ENCODE results near the gene GBP7. TPM values are rescaled to one million over a fixed set of nuclear protein-coding genes. Genes with fewer than 3 reads are reported as not detected.

The GBP7 gene
- total RNA-seq, 1 experiment from 2014 or later, result not detected

DNA sequence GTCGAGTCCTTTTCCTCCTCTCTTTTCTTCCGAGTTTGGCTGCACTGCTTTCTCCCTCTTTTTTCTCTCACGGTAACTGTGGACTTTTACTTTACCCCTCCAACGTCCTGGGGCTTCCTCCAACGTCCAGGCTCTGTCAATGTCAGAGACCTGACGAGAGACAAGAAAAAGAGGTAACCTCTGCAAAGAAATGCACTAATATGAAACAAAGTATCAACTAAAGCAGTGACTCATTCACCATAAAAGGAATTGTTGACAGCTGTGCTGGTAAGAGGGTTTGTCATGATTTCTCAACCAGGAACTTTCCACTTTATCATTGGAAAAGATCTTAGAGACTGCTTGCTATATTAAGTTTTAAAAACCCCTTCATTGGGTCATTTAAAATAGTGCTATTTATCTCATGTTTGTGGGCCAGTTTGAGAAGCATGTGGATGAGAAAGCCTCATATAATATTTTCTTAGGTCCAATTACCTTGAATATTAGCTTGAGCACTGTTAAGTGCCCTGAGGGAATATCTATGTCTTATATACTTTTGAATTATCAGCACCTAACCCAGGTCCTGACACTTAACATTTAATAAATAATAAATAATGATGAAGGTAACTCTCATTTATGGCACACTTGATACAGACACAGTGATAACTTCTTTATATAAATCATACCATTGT lies 49.8 kb downstream of the GBP7 start, which contains the start of gene GBP2:
TSS of gene GBP2 (minus strand) at position 202 of the 668 bp plus-strand sequence. CDS start 4,148 bp downstream, outside the sequence.
- DNase-seq (ENCODE audit: extremely low read depth, low read depth), result peak; percentile 28

GRCh38 chr1:89125240-89125912 lies 50.4 kb downstream of the GBP7 start:
- no peak for DNase-seq (ENCODE audit: extremely low read depth, low read depth)

DNA sequence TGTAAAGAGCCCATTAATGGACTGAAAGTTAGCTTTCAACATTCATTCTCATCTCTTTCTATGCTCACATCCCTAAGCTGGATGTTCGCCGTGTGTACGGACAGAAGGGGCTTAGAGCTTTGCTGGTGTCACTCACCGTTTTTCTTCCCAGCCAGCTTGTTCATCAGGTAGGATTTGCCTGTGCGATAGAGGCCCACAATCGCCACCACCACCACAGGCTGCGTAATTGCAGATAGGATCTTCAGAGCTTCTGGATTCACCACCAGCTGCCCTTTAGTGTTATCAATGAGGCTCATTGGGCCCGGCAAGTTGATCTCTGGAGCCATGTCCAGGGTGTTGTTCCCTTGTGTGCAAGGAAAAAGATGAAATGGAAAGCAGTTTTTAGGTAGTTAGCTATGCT lies 54.2 kb downstream of the GBP7 start:
- no peak for DNase-seq (ENCODE audit: extremely low read depth, low read depth)

GRCh38 chr1:89114662-89115061 lies 61.1 kb downstream of the GBP7 start:
- DNase-seq (ENCODE audit: extremely low read depth, low read depth), result no peak

DNA sequence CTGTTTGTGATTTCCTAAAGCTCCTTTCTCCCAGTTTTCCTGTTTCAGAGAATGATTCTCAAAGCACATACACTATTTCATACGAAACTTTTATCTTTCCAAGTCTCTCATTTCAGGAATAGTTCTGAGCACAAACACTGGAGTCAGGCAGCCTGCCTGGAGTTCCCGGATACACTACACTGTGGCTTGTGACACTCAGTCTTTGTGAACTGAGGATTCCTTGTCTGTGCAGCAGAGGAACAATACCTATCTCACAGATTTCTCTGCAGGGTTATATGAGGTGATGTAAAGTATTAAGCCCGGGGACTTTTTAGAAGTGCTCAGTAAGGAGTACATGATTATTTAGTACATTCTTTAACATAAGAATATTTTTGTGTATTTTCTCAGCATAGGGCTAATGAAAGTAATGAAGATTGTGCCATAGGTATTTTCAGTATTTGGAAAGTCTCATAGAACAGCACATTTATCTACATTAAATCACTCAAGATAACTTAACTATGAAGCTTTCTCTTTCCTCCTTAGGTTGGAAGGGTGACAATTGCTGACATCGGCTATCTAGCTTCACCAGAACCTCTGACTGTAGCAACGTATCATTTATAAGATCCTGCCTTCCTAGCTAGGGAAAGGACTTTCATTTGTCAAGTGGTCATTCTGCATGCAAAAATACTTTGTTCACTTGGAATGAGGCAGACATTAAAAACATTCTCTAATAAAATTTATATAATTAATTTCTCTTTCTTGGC lies 62.8 kb downstream of the GBP7 start:
- DNase-seq (ENCODE audit: extremely low read depth, low read depth), result no peak

DNA sequence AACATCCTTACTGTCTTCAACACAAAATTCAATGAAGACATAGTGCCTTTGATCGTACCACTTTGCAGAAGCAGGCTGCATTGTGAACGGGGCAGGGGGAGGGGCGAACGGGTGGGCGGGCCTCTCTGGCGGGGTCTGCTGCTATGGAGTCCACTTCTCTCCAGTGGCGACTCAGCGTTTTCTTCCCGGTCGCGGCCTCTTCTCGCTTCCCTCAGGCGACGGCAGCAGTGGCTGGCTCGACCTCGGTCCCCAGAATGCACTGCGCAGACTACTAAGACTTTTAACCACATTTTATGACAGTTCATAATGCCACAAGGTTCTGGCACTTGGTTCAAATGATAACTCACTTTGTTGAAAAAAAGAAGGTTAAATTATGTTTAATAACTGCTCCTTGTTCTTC lies 71.1 kb downstream of the GBP7 start:
- DNase-seq (ENCODE audit: extremely low read depth, low read depth), result no peak

DNA sequence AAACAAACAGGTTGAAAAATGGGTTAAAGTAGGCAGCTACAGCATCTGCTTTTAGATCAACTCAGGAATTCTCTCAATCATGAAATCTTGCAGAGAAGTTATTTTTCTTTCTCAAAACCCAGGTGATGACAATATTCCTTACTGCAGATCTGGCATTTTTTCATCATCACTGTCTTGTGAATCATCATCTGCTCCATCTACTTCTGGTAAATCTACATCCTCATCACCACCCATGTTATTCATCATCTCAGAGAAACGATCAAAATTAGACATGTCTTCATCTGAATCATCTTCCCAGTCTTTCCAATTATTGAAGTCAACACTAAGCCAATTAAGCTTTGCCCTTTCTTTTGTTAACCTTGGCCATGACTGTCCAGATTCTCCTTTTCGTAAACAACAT lies 71.7 kb downstream of the GBP7 start:
- DNase-seq (ENCODE audit: extremely low read depth, low read depth), result no peak

DNA sequence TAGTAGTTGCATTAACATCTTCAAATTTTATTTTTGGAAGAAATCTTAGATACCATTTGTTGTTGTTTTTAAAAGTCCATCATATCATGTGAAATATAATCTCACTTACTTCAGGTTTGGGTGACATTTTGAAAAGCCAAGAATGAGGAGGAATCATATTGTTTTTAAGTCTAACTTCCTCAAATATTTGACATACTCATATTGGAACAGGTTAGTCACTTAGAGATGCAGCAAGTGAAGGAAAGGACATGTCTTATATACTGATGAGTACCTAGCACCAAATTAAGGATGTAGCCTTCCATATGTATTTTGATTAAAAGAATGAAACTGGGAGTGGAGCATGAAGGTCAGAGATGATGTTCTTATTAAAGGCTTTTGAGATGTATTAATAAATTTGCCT lies 73.8 kb downstream of the GBP7 start:
- no peak for DNase-seq (ENCODE audit: extremely low read depth, low read depth)

DNA sequence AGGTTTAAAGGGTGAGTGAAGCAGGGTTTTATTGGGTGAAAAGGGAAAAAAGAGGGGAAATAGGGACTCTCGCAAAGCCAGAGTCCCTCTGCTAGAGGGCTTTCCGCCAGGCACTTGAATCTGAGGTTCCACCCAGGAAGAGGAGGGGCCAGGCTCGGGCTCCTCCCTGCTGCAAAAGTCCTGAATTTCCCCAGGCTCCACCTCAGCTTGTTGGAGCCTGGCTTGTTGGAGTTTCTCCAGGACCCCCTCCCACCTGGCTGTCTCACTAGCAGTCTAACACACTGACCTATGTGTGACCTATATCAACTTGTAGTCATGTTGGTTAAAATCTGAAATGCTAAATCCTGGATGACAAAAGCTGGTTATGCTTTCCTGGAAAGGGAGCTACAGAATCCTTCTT lies 75.4 kb downstream of the GBP7 start:
- no peak for DNase-seq (ENCODE audit: extremely low read depth, low read depth)

GRCh38 chr1:89098857-89099256 lies 76.9 kb downstream of the GBP7 start:
- DNase-seq (ENCODE audit: extremely low read depth, low read depth), result no peak

- no peak for DNase-seq (ENCODE audit: extremely low read depth, low read depth)
Measured at GRCh38 chr1:89095737-89096136, 80.1 kb downstream of the GBP7 start.

DNA sequence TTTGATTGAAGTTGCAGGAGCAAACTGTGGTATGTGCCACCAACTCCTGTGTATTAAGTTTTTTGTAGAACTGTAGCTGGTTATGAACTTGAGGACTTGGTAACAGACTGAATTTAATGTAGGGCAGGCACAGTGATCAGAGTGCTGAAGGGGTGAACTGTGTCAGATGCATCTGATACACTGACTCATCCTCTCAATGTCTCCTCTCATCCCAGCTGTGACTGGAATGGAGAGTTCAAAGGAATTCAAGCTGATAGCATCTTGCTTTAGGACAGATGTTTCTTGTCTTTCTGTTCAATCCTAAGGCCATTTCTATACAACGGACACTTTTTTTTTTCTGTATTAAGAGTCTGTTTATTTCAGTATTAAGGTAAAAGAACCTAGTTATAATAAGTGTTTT lies 85.8 kb downstream of the GBP7 start:
- no peak for DNase-seq (ENCODE audit: extremely low read depth, low read depth)

DNA sequence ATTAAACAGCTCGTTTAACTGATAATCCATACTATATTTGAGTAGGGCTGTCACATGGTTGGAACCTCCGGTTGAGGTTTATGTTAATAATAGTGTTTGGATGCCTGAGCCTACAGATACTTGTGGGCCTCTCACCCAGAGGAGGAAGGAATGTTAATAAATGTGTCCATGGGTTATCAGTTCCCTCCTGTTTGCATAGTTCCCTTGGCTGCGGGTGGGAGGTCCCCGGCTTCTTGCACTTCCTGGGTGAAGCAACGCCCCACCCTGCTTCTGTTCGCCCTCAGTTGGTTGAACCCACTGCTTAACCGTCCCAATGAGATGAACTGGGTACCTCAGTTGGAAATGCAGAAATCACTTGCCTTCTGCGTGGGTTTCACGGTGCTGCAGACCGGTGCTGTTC lies 87.2 kb downstream of the GBP7 start:
- DNase-seq (ENCODE audit: extremely low read depth, low read depth), result no peak

GRCh38 chr1:89087241-89087640 lies 88.6 kb downstream of the GBP7 start:
- DNase-seq (ENCODE audit: extremely low read depth, low read depth), result no peak

GRCh38 chr1:89085781-89086180 lies 90.0 kb downstream of the GBP7 start:
- peak; percentile 23 for DNase-seq (ENCODE audit: extremely low read depth, low read depth)

Other genes with a start within 250 kb of the GBP7 start
- gene KYAT3, start 183.4 kb downstream of the GBP7 start, total RNA-seq (2014; rRNA removed; shearing (Covaris generic)), result 8.1 and 8.7 TPM in 2 replicates
- 4.5 and 4.8 TPM in 2 replicates for gene RBMXL1, start 183.4 kb downstream of the GBP7 start, total RNA-seq (2014; rRNA removed; shearing (Covaris generic))
- gene GBP3, start 153.1 kb downstream of the GBP7 start, total RNA-seq (2014; rRNA removed; shearing (Covaris generic)), result 0.55 and 1.7 TPM in 2 replicates
- 4.1 and 4.9 TPM in 2 replicates for gene GBP1, start 110.8 kb downstream of the GBP7 start, total RNA-seq (2014; rRNA removed; shearing (Covaris generic))
- gene GBP2, start 49.9 kb downstream of the GBP7 start, total RNA-seq (2014; rRNA removed; shearing (Covaris generic)), result 1.1 and 1.3 TPM in 2 replicates
- not detected in 2 replicates for gene GBP4, start 22.9 kb upstream of the GBP7 start, total RNA-seq (2014; rRNA removed; shearing (Covaris generic))
- gene GBP5, start 96.9 kb upstream of the GBP7 start, total RNA-seq (2014; rRNA removed; shearing (Covaris generic)), result not detected in 2 replicates
- gene GBP6, start 188.1 kb upstream of the GBP7 start, total RNA-seq (2014; rRNA removed; shearing (Covaris generic)), result not detected in 2 replicates

Measured in NCI-H460 (cell line).